ENCODE measurements around the gene AIFM3. TPM values are rescaled to one million over a fixed set of nuclear protein-coding genes. Genes with fewer than 3 reads are reported as not detected.

AIFM3 gene
- total and polyA plus RNA-seq, 2 of the 13 experiments (the other 11 are each of a cell fraction or from before 2014, with no cell fraction given), result 9.0 to 15.3 TPM

- TF ChIP-seq ZFP36 (IDR thresholded peaks at IDR 0.05; ENCODE audit: borderline replicate concordance, low read depth, low read length, partially characterized antibody), result no peak
- peak; percentile 68 for TF ChIP-seq PHF21A (CRISPR knock-in tag; IDR thresholded peaks at IDR 0.05)
- no peak for TF ChIP-seq ZNF674 (CRISPR knock-in tag; IDR thresholded peaks at IDR 0.05; ENCODE audit: low read depth)
- no peak for TF ChIP-seq ZBTB1 (CRISPR knock-in tag; IDR thresholded peaks at IDR 0.05; ENCODE audit: borderline replicate concordance)
- no peak for TF ChIP-seq MNT (IDR thresholded peaks at IDR 0.05)
- no peak for TF ChIP-seq NBN (conservative IDR thresholded peaks at IDR 0.05)
- TF ChIP-seq JARID2 (CRISPR knock-in tag; IDR thresholded peaks at IDR 0.05; ENCODE audit: insufficient replicate concordance), result no peak
- TF ChIP-seq ZNF550 (CRISPR knock-in tag; IDR thresholded peaks at IDR 0.05; ENCODE audit: borderline replicate concordance), result no peak
- TF ChIP-seq ZNF274 (CRISPR knock-in tag; IDR thresholded peaks at IDR 0.05), result no peak
- TF ChIP-seq ZBTB33 (CRISPR knock-in tag; IDR thresholded peaks at IDR 0.05), result no peak
- TF ChIP-seq NR1H2 (CRISPR knock-in tag; IDR thresholded peaks at IDR 0.05; ENCODE audit: borderline replicate concordance, low read depth), result no peak
- peak; percentile 67 for TF ChIP-seq PPARG (CRISPR knock-in tag; conservative IDR thresholded peaks at IDR 0.05)
- peak; percentile 67; the same call in 1 of the 2 replicates for TF ChIP-seq ZNF331 (CRISPR knock-in tag; IDR thresholded peaks at IDR 0.05)
- no peak for TF ChIP-seq ARNTL (CRISPR knock-in tag; IDR thresholded peaks at IDR 0.05)
- TF ChIP-seq ZNF841 (CRISPR knock-in tag; IDR thresholded peaks at IDR 0.05; ENCODE audit: borderline replicate concordance), result no peak
- no peak for TF ChIP-seq TBP (CRISPR knock-in tag; IDR thresholded peaks at IDR 0.05)
- TF ChIP-seq AHR (CRISPR knock-in tag; IDR thresholded peaks at IDR 0.05), result no peak
- no peak for TF ChIP-seq CENPBD1 (CRISPR knock-in tag; IDR thresholded peaks at IDR 0.05; ENCODE audit: borderline replicate concordance, low read depth)
- TF ChIP-seq ZMAT5 (CRISPR knock-in tag; IDR thresholded peaks at IDR 0.05; ENCODE audit: borderline replicate concordance, low read depth), result no peak
- peak; percentile 64; the same call in 1 of the 2 replicates for TF ChIP-seq NCOA2 (CRISPR knock-in tag; IDR thresholded peaks at IDR 0.05)
- no peak for TF ChIP-seq PTBP1 (IDR thresholded peaks at IDR 0.05; ENCODE audit: low read depth, low read length, poor library complexity, severe bottlenecking)
- TF ChIP-seq FUBP1 (CRISPR knock-in tag; IDR thresholded peaks at IDR 0.05; ENCODE audit: borderline replicate concordance), result no peak
- no peak; the same call in 1 of the 2 replicates for TF ChIP-seq ZSCAN9 (CRISPR knock-in tag; IDR thresholded peaks at IDR 0.05; ENCODE audit: borderline replicate concordance)
- no peak for TF ChIP-seq ZNF607 (CRISPR knock-in tag; IDR thresholded peaks at IDR 0.05; ENCODE audit: borderline replicate concordance)
- no peak for TF ChIP-seq ZNF776 (CRISPR knock-in tag; IDR thresholded peaks at IDR 0.05)
- no peak for TF ChIP-seq ZNF549 (CRISPR knock-in tag; IDR thresholded peaks at IDR 0.05)
- TF ChIP-seq TGIF2 (CRISPR knock-in tag; IDR thresholded peaks at IDR 0.05), result peak; percentile 61; the same call in 1 of the 2 replicates
These were observed 17.3 kb upstream of the AIFM3 start (continued) for GRCh38 chr22:20949698-20950183.
